Smooth muscle cell (in vitro differentiated cells): ENCODE measurements around the gene CYP46A1. TPM values are rescaled to one million over a fixed set of nuclear protein-coding genes. Genes with fewer than 3 reads are reported as not detected.

Experiments used
- DNase-seq: peaks from one replicate; lab custom pipeline; 2025; ENCODE audit not compliant: unreplicated experiment; lab: John Stamatoyannopoulos, UW
- H2AFZ ChIP-seq: fragments of 200-600 bp; sonication (generic); 2 replicates; pipeline ENCODE4 v1.6.0; 2016; ENCODE audit warnings: antibody characterized with exemption, low read depth, mild to moderate bottlenecking
- H3F3A ChIP-seq: fragments of 200-600 bp; sonication (generic); 2 replicates; pipeline ENCODE4 v1.6.0; 2017; ENCODE audit warnings: antibody characterized with exemption, low read depth
- H3K27ac ChIP-seq: fragments of 200-600 bp; sonication (generic); 2 replicates; pipeline ENCODE4 v1.5.1; 2016; ENCODE audit warnings: low read depth, mild to moderate bottlenecking
- H3K27me3 ChIP-seq: fragments of 200-600 bp; sonication (generic); 2 replicates; pipeline ENCODE4 v1.6.1; 2016; ENCODE audit warnings: low read depth, mild to moderate bottlenecking
- H3K36me3 ChIP-seq: fragments of 200-600 bp; sonication (generic); 2 replicates; pipeline ENCODE4 v1.5.1; 2016; ENCODE audit warnings: low read depth
- H3K4me1 ChIP-seq: fragments of 200-600 bp; sonication (generic); 2 replicates; pipeline ENCODE4 v1.5.1; 2016; ENCODE audit warnings: low read depth
- H3K4me2 ChIP-seq: fragments of 200-600 bp; sonication (generic); 2 replicates; pipeline ENCODE4 v1.6.0; 2016; ENCODE audit warnings: mild to moderate bottlenecking
- H3K4me3 ChIP-seq: fragments of 200-600 bp; sonication (generic); 2 replicates; pipeline ENCODE4 v1.5.1; 2016; ENCODE audit warnings: mild to moderate bottlenecking
- H3K79me2 ChIP-seq: fragments of 200-600 bp; sonication (generic); 2 replicates; pipeline ENCODE4 v1.6.0; 2016; ENCODE audit warnings: low read depth, mild to moderate bottlenecking
- H3K9ac ChIP-seq: fragments of 200-600 bp; sonication (generic); 2 replicates; pipeline ENCODE4 v1.6.0; 2016; ENCODE audit warnings: low read depth
- H3K9me3 ChIP-seq: fragments of 200-600 bp; sonication (generic); replicated peaks from 2 replicates; pipeline ENCODE4 v1.5.1; 2016; ENCODE audit warnings: low read depth
- H4K20me1 ChIP-seq: fragments of 200-600 bp; sonication (generic); 2 replicates; pipeline ENCODE4 v1.6.0; 2016; ENCODE audit warnings: low read depth
- WGBS: methylation state at CpG from one replicate; pipeline ENCODE4 v1.1.7; 2016; ENCODE audit warnings: low lambda C conversion rate; 5-methylcytosine and 5-hydroxymethylcytosine counted together
- polyA plus RNA-seq: library from polyadenylated mRNA; unstranded; fragments of >200 nt; fragmentation: Nextera tagmentation; extraction: Ambion mirVana; gene quantifications from 2 replicates; pipeline ENCODE4 v1.2.1, GENCODE V29; 2016
- total RNA-seq: library from RNA; depleted of rRNA; stranded (reverse); fragments of >200 nt; gene quantifications from 2 replicates; pipeline ENCODE4 v1.2.3, GENCODE V29; 2014
- TF ChIP-seq, protein P1 (sequence below): fragments of 200-600 bp; sonication (generic); IDR thresholded peaks from 2 replicates; pipeline ENCODE4 v1.5.1; 2017; ENCODE audit warnings: borderline replicate concordance, mild to moderate bottlenecking, antibody characterized with exemption; ENCODE audit not compliant: insufficient read depth, poor library complexity, severe bottlenecking

The CYP46A1 gene
- total and polyA plus RNA-seq, 2 experiments from 2014 or later = 0.63 to 1.0 TPM

DNA sequence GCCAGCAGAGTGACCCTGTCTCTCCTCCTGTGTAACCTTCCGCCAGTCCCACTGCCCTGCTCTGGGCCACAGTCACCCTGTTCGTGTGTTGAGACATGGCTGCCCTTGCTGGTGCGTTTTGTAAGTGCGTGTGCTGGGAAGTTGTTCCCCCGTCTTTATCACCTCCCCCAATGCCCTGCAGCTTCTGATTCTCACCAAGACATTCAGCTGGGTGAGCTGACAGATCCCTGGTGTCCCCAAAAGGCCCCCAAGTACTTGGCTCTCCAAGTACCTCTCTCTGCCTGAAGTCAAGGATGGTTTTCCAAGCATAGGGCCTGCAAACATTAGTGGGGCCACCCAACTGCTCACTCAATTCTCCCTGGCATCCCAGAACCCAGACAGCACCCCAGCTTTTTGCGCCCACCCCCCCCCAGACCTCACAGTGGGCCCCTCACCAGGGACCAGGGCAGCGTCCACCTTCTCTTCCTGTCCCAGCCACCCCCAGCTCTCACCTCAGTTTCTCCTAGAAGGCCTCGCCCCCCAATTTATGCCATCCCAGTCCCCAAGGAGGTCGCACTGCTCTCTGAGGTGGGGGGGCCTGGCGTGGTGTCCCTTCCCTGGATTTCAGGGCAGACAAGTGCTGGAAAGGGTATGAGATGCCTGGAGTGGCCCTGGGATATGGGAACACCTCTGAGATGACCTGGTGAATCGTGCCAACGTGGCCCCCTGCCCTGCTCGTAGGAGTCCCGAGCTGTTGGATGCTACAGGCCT, 57.3 kb downstream of the CYP46A1 start:
- WGBS = 94% methylated on average over 14 of the region's 14 CpGs
- peaks cover 13% of the 10 kb centered on the region for H3K4me1 ChIP-seq
- TF ChIP-seq, protein P1, sequence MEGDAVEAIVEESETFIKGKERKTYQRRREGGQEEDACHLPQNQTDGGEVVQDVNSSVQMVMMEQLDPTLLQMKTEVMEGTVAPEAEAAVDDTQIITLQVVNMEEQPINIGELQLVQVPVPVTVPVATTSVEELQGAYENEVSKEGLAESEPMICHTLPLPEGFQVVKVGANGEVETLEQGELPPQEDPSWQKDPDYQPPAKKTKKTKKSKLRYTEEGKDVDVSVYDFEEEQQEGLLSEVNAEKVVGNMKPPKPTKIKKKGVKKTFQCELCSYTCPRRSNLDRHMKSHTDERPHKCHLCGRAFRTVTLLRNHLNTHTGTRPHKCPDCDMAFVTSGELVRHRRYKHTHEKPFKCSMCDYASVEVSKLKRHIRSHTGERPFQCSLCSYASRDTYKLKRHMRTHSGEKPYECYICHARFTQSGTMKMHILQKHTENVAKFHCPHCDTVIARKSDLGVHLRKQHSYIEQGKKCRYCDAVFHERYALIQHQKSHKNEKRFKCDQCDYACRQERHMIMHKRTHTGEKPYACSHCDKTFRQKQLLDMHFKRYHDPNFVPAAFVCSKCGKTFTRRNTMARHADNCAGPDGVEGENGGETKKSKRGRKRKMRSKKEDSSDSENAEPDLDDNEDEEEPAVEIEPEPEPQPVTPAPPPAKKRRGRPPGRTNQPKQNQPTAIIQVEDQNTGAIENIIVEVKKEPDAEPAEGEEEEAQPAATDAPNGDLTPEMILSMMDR = no peak
- no peak overlapping the region for H3K4me2 ChIP-seq
- H3K9ac ChIP-seq = no peak overlapping the region
- H3K36me3 ChIP-seq = no peaks in the 10 kb centered on the region
- H3K79me2 ChIP-seq = no peaks in the 10 kb centered on the region
- H3F3A ChIP-seq = peaks cover 9% of the 10 kb centered on the region
- no peak overlapping the region for H3K4me3 ChIP-seq
- H3K27ac ChIP-seq = no peak overlapping the region
- no peak for DNase-seq
- no peaks in the 10 kb centered on the region for H3K9me3 ChIP-seq
- no peak overlapping the region for H2AFZ ChIP-seq
- peaks cover 7% of the 10 kb centered on the region for H3K27me3 ChIP-seq
- H4K20me1 ChIP-seq = no peaks in the 10 kb centered on the region

DNA sequence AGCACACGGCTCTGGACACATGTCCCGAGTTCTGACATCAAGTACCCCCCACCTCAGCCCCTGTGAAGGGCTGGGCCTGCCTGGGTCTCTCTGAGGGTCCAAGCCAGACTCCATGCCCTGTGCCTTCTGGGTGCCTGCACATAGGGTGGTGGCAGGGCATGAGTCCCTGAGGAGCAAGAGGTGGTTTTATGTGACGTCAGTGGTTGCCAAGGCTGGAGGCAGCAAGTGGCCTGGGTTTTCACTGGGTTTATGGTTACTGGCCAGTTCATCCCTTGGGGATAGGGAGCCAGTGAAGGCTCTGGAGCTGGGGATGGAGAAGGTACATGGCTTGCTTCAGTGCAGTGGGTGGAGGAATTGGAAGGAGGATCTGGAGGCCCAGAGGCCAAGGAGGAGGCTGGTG, 58.0 kb downstream of the CYP46A1 start:
- H3K4me2 ChIP-seq = no peak overlapping the region
- H3K79me2 ChIP-seq = no peaks in the 10 kb centered on the region
- no peak overlapping the region for H3K27ac ChIP-seq
- H3K9ac ChIP-seq = no peak overlapping the region
- H3K4me3 ChIP-seq = no peak overlapping the region
- H4K20me1 ChIP-seq = no peaks in the 10 kb centered on the region
- H3F3A ChIP-seq = peaks cover 9% of the 10 kb centered on the region
- no peak overlapping the region for H2AFZ ChIP-seq
- 100% methylated on average over 3 of the region's 3 CpGs for WGBS
- H3K4me1 ChIP-seq = peaks cover 13% of the 10 kb centered on the region
- no peaks in the 10 kb centered on the region for H3K9me3 ChIP-seq
- H3K36me3 ChIP-seq = no peaks in the 10 kb centered on the region
- TF ChIP-seq, protein P1 = no peak
- DNase-seq = no peak
- H3K27me3 ChIP-seq = peaks cover 7% of the 10 kb centered on the region

DNA sequence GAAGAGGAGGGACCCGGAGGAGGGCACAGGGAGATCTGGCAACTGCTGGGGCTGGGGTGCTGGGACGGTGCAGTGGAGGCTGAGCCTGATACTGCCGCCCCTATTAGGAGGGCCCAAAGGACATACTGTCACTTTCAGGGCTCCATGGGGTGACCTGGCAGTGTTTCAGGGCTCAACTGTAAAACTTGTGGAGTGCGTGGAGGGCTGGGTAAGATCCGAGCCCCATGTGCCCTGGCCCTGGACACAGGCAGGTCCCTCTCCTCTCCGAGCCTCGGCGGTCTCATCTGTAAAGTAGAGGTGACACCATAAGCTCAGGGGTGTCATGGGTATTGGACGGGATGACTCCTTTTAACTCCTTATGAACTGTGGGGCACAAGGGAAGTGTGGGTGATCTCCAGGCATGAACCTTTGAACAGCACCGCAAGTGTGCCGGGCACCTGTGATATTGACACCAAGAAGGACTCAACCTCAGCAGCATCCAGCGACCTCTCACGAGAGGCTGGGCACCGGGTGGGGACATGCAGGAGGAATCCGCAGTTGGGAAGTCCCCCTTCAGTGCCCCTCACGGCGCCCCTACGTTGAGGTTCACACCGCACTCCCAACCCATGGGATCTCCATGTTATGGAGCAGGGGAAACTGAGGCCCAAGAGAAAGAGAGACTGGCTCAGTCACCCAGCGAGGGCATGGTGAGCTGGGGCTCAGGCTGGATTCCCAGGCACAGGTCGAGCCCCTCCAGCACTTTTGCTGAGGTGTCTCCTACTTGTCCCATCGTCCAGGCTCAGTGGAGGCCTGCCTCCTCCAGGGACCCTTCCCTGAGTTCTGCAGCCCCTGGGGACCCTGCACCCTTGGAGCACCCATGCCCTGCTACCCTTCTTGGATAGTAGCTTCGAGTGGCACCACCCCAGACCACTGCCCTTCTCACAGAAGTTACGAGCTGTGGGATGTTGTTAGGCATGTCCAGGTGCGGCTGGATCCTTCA, 58.7 kb downstream of the CYP46A1 start:
- no peak overlapping the region for H3K4me3 ChIP-seq
- TF ChIP-seq, protein P1 = no peak
- peaks cover 7% of the 10 kb centered on the region for H3K27me3 ChIP-seq
- H2AFZ ChIP-seq = no peak overlapping the region
- H3K9ac ChIP-seq = no peak overlapping the region
- H3K9me3 ChIP-seq = no peaks in the 10 kb centered on the region
- no peaks in the 10 kb centered on the region for H3K36me3 ChIP-seq
- H3K4me1 ChIP-seq = peaks cover 13% of the 10 kb centered on the region
- DNase-seq = no peak
- no peaks in the 10 kb centered on the region for H3K79me2 ChIP-seq
- no peak overlapping the region for H3K4me2 ChIP-seq
- no peaks in the 10 kb centered on the region for H4K20me1 ChIP-seq
- H3F3A ChIP-seq = peaks cover 9% of the 10 kb centered on the region
- 95% methylated on average over 25 of the region's 25 CpGs for WGBS
- no peak overlapping the region for H3K27ac ChIP-seq
